AG09309 (cell line): ENCODE measurements around the gene UBE2D3.

Experiments
- DNase-seq: peaks from one replicate; pipeline ENCODE4 v3.0.0-alpha.2; 2010; ENCODE audit warnings: low read depth
- H3K4me3 ChIP-seq: 2 replicates; pipeline ENCODE4 v1.5.1; 2011; ENCODE audit warnings: mild to moderate bottlenecking, low read depth, low read length, moderate library complexity; ENCODE audit not compliant: control insufficient read depth
- CTCF ChIP-seq: IDR thresholded peaks from 2 replicates; pipeline ENCODE4 v1.5.1; 2011; ENCODE audit warnings: mild to moderate bottlenecking, low read depth, low read length, inconsistent platforms; ENCODE audit not compliant: insufficient read depth, control insufficient read depth; ENCODE audit errors: missing control alignments

Gene UBE2D3

GRCh38 chr4:102809691-102810090, 17.7 kb downstream of the UBE2D3 start:
- no peak for DNase-seq
- no peak overlapping the region for H3K4me3 ChIP-seq
- no peak for TF ChIP-seq CTCF

- no peak for TF ChIP-seq CTCF
- H3K4me3 ChIP-seq: no peak overlapping the region
- DNase-seq: no peak
Measured at GRCh38 chr4:102809190-102809589, 18.2 kb downstream of the UBE2D3 start.

- TF ChIP-seq CTCF: no peak
- no peak overlapping the region for H3K4me3 ChIP-seq
- no peak for DNase-seq
Measured at GRCh38 chr4:102808009-102808408, 19.3 kb downstream of the UBE2D3 start.

GRCh38 chr4:102807345-102807744, 20.0 kb downstream of the UBE2D3 start:
- no peak overlapping the region for H3K4me3 ChIP-seq
- TF ChIP-seq CTCF: no peak
- DNase-seq: no peak

GRCh38 chr4:102799816-102800215, 27.5 kb downstream of the UBE2D3 start:
- no peak for DNase-seq
- no peak for TF ChIP-seq CTCF
- H3K4me3 ChIP-seq: no peak overlapping the region

GRCh38 chr4:102794999-102795398, 32.4 kb downstream of the UBE2D3 start:
- no peak for DNase-seq
- H3K4me3 ChIP-seq: no peak overlapping the region
- TF ChIP-seq CTCF: no peak

GRCh38 chr4:102792361-102792936, 34.9 kb downstream of the UBE2D3 start:
- no peak overlapping the region for H3K4me3 ChIP-seq
- DNase-seq: no peak
- TF ChIP-seq CTCF: no peak
